Measurements from ENCODE around the gene NBL1.
"Not testable (repeated sequence)": the region's sequence is repeated elsewhere in the genome, so short reads cannot be mapped to it uniquely, and the experiment has no call there.

NBL1 gene

GRCh38 chr1:19632211-19632610, 11.9 kb upstream of the NBL1 start:
- no peak overlapping the region for H3K4me3 ChIP-seq (ENCODE audit: low read length)
- TF ChIP-seq, protein P1, sequence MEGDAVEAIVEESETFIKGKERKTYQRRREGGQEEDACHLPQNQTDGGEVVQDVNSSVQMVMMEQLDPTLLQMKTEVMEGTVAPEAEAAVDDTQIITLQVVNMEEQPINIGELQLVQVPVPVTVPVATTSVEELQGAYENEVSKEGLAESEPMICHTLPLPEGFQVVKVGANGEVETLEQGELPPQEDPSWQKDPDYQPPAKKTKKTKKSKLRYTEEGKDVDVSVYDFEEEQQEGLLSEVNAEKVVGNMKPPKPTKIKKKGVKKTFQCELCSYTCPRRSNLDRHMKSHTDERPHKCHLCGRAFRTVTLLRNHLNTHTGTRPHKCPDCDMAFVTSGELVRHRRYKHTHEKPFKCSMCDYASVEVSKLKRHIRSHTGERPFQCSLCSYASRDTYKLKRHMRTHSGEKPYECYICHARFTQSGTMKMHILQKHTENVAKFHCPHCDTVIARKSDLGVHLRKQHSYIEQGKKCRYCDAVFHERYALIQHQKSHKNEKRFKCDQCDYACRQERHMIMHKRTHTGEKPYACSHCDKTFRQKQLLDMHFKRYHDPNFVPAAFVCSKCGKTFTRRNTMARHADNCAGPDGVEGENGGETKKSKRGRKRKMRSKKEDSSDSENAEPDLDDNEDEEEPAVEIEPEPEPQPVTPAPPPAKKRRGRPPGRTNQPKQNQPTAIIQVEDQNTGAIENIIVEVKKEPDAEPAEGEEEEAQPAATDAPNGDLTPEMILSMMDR (conservative IDR thresholded peaks at IDR 0.05; ENCODE audit: low read depth, low read length): no peak
- no peak for DNase-seq (ENCODE audit: low read depth)

GRCh38 chr1:19633106-19633505, 11.0 kb upstream of the NBL1 start:
- TF ChIP-seq, protein P1 (conservative IDR thresholded peaks at IDR 0.05; ENCODE audit: low read depth, low read length): no peak
- H3K4me3 ChIP-seq (ENCODE audit: low read length): no peak overlapping the region
- no peak for DNase-seq (ENCODE audit: low read depth)

GRCh38 chr1:19635064-19635463, 9.0 kb upstream of the NBL1 start:
- DNase-seq (ENCODE audit: low read depth); H3K4me3 ChIP-seq (ENCODE audit: low read length): not testable (repeated sequence)

DNA sequence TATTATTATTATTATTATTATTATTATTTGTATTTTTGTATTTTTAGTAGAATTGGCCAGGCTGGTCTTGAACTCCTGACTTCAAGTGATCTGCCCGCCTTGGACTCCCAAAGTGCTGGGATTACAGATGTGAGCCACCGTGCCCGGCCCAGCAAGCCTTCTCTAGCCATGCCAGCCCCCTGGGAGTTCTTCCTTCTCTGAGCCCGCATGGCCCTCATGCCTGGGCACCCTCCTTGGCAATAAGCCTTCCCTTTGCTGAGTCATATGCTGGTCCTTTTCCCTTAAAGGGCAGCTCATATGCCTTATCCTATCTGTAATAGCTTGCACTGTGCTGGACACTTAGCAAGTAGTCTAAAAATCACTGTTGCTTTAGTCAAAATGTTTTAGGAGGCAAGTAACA, 8.5 kb upstream of the NBL1 start:
- no peak overlapping the region for H3K4me3 ChIP-seq (ENCODE audit: low read length)
- no peak for DNase-seq (ENCODE audit: low read depth)
- TF ChIP-seq, protein P1 (conservative IDR thresholded peaks at IDR 0.05; ENCODE audit: low read depth, low read length): no peak

DNA sequence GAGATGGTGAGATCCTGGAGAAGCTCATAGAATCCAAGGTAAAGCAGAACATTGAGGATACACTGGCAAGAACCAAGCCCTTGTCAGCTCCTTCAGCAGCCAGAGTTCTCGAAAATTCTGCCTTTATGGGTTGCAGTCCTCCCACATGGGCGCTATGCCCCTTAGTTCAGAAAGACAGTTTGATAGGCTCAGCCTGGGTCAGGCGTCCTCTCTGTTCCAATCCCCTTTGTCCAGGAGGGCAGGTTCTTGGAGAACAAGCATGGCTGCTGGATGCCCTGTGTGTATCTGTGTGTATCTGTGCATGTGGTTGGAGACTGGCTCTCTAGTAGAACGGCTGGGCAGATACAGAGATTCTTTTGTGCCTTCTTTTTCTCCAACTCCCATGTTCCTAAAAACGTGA, 8.0 kb upstream of the NBL1 start:
- TF ChIP-seq, protein P1 (conservative IDR thresholded peaks at IDR 0.05; ENCODE audit: low read depth, low read length): no peak
- no peak for DNase-seq (ENCODE audit: low read depth)
- H3K4me3 ChIP-seq (ENCODE audit: low read length): no peak overlapping the region

- DNase-seq (ENCODE audit: low read depth); H3K4me3 ChIP-seq (ENCODE audit: low read length): not testable (repeated sequence)
Observed at GRCh38 chr1:19636749-19637148, 7.4 kb upstream of the NBL1 start.

GRCh38 chr1:19637606-19638005, 6.5 kb upstream of the NBL1 start:
- H3K4me3 ChIP-seq (ENCODE audit: low read length): no peak overlapping the region
- TF ChIP-seq, protein P1 (conservative IDR thresholded peaks at IDR 0.05; ENCODE audit: low read depth, low read length): no peak
- DNase-seq (ENCODE audit: low read depth): no peak

DNA sequence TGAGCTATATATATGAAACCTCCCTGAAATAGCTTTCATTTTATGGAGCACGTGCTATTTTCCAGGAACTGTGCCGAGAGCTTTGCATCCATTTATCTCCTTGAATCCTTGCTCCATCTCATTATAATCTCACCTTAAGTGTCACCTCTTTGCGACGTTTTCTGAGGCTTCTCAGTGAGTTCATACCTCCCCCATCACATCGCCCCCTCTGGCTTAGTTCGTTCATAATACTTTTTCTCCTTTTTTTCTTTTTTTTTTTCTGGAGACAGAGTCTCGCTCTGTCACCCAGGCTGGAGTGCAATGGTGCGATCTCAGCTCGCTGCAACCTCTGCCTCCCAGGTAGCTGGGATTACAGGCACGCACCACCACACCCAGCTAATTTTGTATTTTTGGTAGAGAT, 4.9 kb upstream of the NBL1 start:
- H3K4me3 ChIP-seq (ENCODE audit: low read length); DNase-seq (ENCODE audit: low read depth): not testable (repeated sequence)
- TF ChIP-seq, protein P1 (conservative IDR thresholded peaks at IDR 0.05; ENCODE audit: low read depth, low read length): peak; percentile 8
